ENCODE results near the gene STAP2.

STAP2 gene

GRCh38 chr19:4326837-4327251 lies 11.8 kb downstream of the STAP2 start:
- DNase-seq, result no peak

GRCh38 chr19:4326215-4326836 lies 12.3 kb downstream of the STAP2 start:
- DNase-seq, result no peak

- no peak for DNase-seq
Measured at GRCh38 chr19:4324228-4324627, 14.4 kb downstream of the STAP2 start.

- no peak for DNase-seq
Measured at GRCh38 chr19:4323692-4324091, 14.9 kb downstream of the STAP2 start.

- no peak for DNase-seq
Measured at GRCh38 chr19:4322942-4323665, 15.5 kb downstream of the STAP2 start.

- DNase-seq, result no peak
Measured at GRCh38 chr19:4320419-4320818, 18.2 kb downstream of the STAP2 start.

- DNase-seq, result no peak
Measured at GRCh38 chr19:4319067-4319718, 19.4 kb downstream of the STAP2 start.

- DNase-seq, result no peak
Measured at GRCh38 chr19:4318460-4318859, 20.2 kb downstream of the STAP2 start.

GRCh38 chr19:4316956-4317355 lies 21.7 kb downstream of the STAP2 start:
- DNase-seq, result no peak

- no peak for DNase-seq
Measured at GRCh38 chr19:4313847-4314490, 24.7 kb downstream of the STAP2 start.

- DNase-seq, result no peak
Measured at GRCh38 chr19:4310247-4311121, 28.1 kb downstream of the STAP2 start.

GRCh38 chr19:4305659-4306058 lies 33.0 kb downstream of the STAP2 start:
- DNase-seq, result no peak

- DNase-seq, result no peak
Measured at GRCh38 chr19:4305257-4305612, 33.4 kb downstream of the STAP2 start.

- DNase-seq, result no peak
Measured at GRCh38 chr19:4304538-4305256, 33.9 kb downstream of the STAP2 start, which contains the start of gene FSD1. FSD1 (plus strand) TSS chr19:4304598; CDS start chr19:4304747, 149 bp downstream.

GRCh38 chr19:4303819-4304537 lies 34.6 kb downstream of the STAP2 start:
- DNase-seq, result no peak

GRCh38 chr19:4302243-4302640 lies 36.4 kb downstream of the STAP2 start, which contains the start of gene TMIGD2:
TMIGD2 (minus strand) TSS chr19:4302389; CDS start chr19:4302385, 4 bp downstream.
- DNase-seq, result no peak

GRCh38 chr19:4301590-4302242 lies 36.9 kb downstream of the STAP2 start:
- DNase-seq, result no peak

- DNase-seq, result no peak
Measured at GRCh38 chr19:4300589-4300988, 38.0 kb downstream of the STAP2 start.

- no peak for DNase-seq
Measured at GRCh38 chr19:4298810-4299550, 39.6 kb downstream of the STAP2 start.
